K562 (cell line): ENCODE results near the gene HERC5.

Experiments used
- CTCF ChIP-seq, 3 experiments: IDR thresholded peaks in 2 of 3; conservative IDR thresholded peaks in 1 of 3; 2 replicates each; pipeline ENCODE4 v1.5.1; 2011 to 2012; ENCODE audit warnings: low read length in 3 of 3, mild to moderate bottlenecking in 3 of 3, control low read depth in 2 of 3, improper control_type of control experiment in 1 of 3, inconsistent platforms in 1 of 3, low read depth in 1 of 3, mixed read lengths in 1 of 3, moderate library complexity in 1 of 3; ENCODE audit not compliant: insufficient read depth in 2 of 3
- HMG20A ChIP-seq: fragments of 450-650 bp; formaldehyde crosslinking; conservative IDR thresholded peaks from 2 replicates; pipeline ENCODE4 v1.4.0; 2020; ENCODE audit warnings: mild to moderate bottlenecking, mixed read lengths
- HMGXB4 ChIP-seq: sonication (generic); formaldehyde crosslinking; IDR thresholded peaks from 2 replicates; pipeline ENCODE4 v1.8.1; 2023; ENCODE audit warnings: mild to moderate bottlenecking, missing genetic modification reagents
- JUNB ChIP-seq: fragments of 450-650 bp; formaldehyde crosslinking; conservative IDR thresholded peaks from 2 replicates; pipeline ENCODE4 v1.4.0; 2020; ENCODE audit warnings: mild to moderate bottlenecking
- POLR2A ChIP-seq: fragments of 450-650 bp; conservative IDR thresholded peaks from 2 replicates; pipeline ENCODE4 v1.6.1; 2016
- SNRNP70 ChIP-seq: fragments of 200-400 bp; formaldehyde crosslinking; optimal IDR thresholded peaks from 2 replicates; pipeline ENCODE3; 2017; ENCODE audit warnings: low read depth, low read length
- TAF1 ChIP-seq: IDR thresholded peaks from 2 replicates; pipeline ENCODE4 v1.6.1; 2011; ENCODE audit warnings: mild to moderate bottlenecking, low read length, moderate library complexity; ENCODE audit not compliant: insufficient read depth, control insufficient read depth, severe bottlenecking; ENCODE audit errors: extremely low read depth
- TRIM28 ChIP-seq: fragments of 450-650 bp; IDR thresholded peaks from 2 replicates; pipeline ENCODE4 v1.6.1; 2017

GRCh38 chr4:88537709-88538108 lies 80.8 kb downstream of the HERC5 start:
- TF ChIP-seq HMGXB4 (CRISPR knock-in tag) (no peak), HMG20A (CRISPR knock-in tag) (no peak), TRIM28 (no peak), POLR2A (no peak), TAF1 (no peak), SNRNP70 (no peak), JUNB (CRISPR knock-in tag) (no peak), CTCF (IDR thresholded peaks at IDR 0.05 in 2 of 3, conservative IDR thresholded peaks at IDR 0.05 in 1 of 3; ENCODE audit: insufficient read depth in 2 of 3, low read depth in 1 of 3, low read length in 3 of 3) (no peak)
